Caco-2 (cell line): ENCODE results near the gene ARHGDIA. TPM values are rescaled to one million over a fixed set of nuclear protein-coding genes. Genes with fewer than 3 reads are reported as not detected.
A peak's percentile ranks its signal among the peaks of the same experiment; 100 is the strongest.

Source experiments
- BruUV-seq: library from RNA; stranded (reverse); fragments of 400-500 nt; replicated peaks from 2 replicates; lab custom pipeline; 2021; lab: Mats Ljungman, UMichigan
- CTCF ChIA-PET: fragments of 300-600 bp; sonication (Branson Sonifier 250); formaldehyde crosslinking; loops from one replicate; lab custom pipeline; 2022; ENCODE audit warnings: antibody characterized with exemption; lab: Charles Lee
- POLR2A ChIA-PET: fragments of 300-600 bp; sonication (Branson Sonifier 250); formaldehyde crosslinking; loops from one replicate; lab custom pipeline; 2022; ENCODE audit warnings: antibody characterized with exemption; lab: Charles Lee
- DNase-seq, 2 experiments: peaks; one replicate each; pipeline versions ENCODE4 v3.0.0 to v3.0.0-alpha.2; 2020 to 2022
- H3K27me3 ChIP-seq: replicated peaks from 2 replicates; pipeline ENCODE4 v1.6.0; 2011; ENCODE audit warnings: low read length; ENCODE audit not compliant: control insufficient read depth, insufficient read depth
- H3K36me3 ChIP-seq: 2 replicates; pipeline ENCODE4 v1.5.1; 2011; ENCODE audit warnings: low read length; ENCODE audit not compliant: control insufficient read depth, insufficient read depth
- H3K4me1 ChIP-seq: fragments of 250-450 bp; sonication (Bioruptor Pico); 2 replicates; pipeline ENCODE4 v1.5.1; 2020; ENCODE audit warnings: mild to moderate bottlenecking
- H3K4me3 ChIP-seq: 2 replicates; pipeline ENCODE4 v1.5.1; 2011; ENCODE audit warnings: low read depth, mild to moderate bottlenecking, control low read depth, low read length
- H3K9me3 ChIP-seq: fragments of 250-450 bp; sonication (Bioruptor Pico); 2 replicates; pipeline ENCODE4 v1.5.1; 2020; ENCODE audit warnings: mild to moderate bottlenecking, moderate library complexity
- H3K27ac Mint-ChIP-seq: one replicate; pipeline ENCODE4 v1.8.0; 2022; ENCODE audit warnings: mixed read lengths; ENCODE audit not compliant: unreplicated experiment
- H3K27me3 Mint-ChIP-seq: one replicate; pipeline ENCODE4 v1.8.0; 2022; ENCODE audit warnings: mixed read lengths; ENCODE audit not compliant: insufficient read depth, unreplicated experiment
- H3K36me3 Mint-ChIP-seq: one replicate; pipeline ENCODE4 v1.8.0; 2022; ENCODE audit warnings: mild to moderate bottlenecking, mixed read lengths; ENCODE audit not compliant: insufficient read depth, unreplicated experiment
- H3K4me1 Mint-ChIP-seq: one replicate; pipeline ENCODE4 v1.8.0; 2022; ENCODE audit warnings: low read depth, mixed read lengths; ENCODE audit not compliant: unreplicated experiment
- H3K4me3 Mint-ChIP-seq: one replicate; pipeline ENCODE4 v1.8.0; 2022; ENCODE audit warnings: mild to moderate bottlenecking, moderate library complexity, mixed read lengths; ENCODE audit not compliant: unreplicated experiment
- H3K9me3 Mint-ChIP-seq: one replicate; pipeline ENCODE4 v1.8.0; 2022; ENCODE audit warnings: mixed read lengths; ENCODE audit not compliant: unreplicated experiment
- CTCF ChIP-seq, 2 experiments: fragments of 200-600 bp in 1 of 2; IDR thresholded peaks; 1 replicate in 1 of 2; 2 replicates in 1 of 2; pipeline versions ENCODE4 v1.5.1 to v1.8.0; 2011 to 2022; ENCODE audit warnings: antibody characterized with exemption in 1 of 2, control low read depth in 1 of 2, inconsistent platforms in 1 of 2, low read depth in 1 of 2, low read length in 1 of 2, mild to moderate bottlenecking in 1 of 2, moderate library complexity in 1 of 2; ENCODE audit not compliant: insufficient read depth in 1 of 2, severe bottlenecking in 1 of 2, unreplicated experiment in 1 of 2
- intact Hi-C: fragments of 100-400 bp; cut with micrococcal nuclease; formaldehyde crosslinking; loops from one replicate; pipeline ENCODE4 v1.10.0; 2022; ENCODE audit not compliant: unreplicated experiment
- total RNA-seq: library from RNA; stranded (reverse); gene quantifications from 2 replicates; pipeline ENCODE4 v1.2.3, GENCODE V29; 2022

Gene ARHGDIA
- total RNA-seq, 1 experiment from 2014 or later = 253 TPM

GRCh38 chr17:81833160-81833920 is 37.8 kb downstream of the ARHGDIA start, which contains the start of gene MCRIP1:
Gene MCRIP1 (minus strand): TSS chr17:81833291. CDS start chr17:81824506, 8,785 bp downstream.
- peak within 1 kb of the TSS; percentile 92 for H3K27ac Mint-ChIP-seq
- Histone ChIP-seq H3K9me3 (no peaks in the 10 kb centered on the region), H3K27me3 (no peaks in the 10 kb centered on the region), H3K4me1 (peaks cover 29% of the 10 kb centered on the region), H3K4me3 (peak within 1 kb of the TSS; percentile 85), H3K36me3 (no peaks in the 10 kb centered on the region; the same call in 1 of the 2 replicates)
- POLR2A ChIA-PET = interaction anchor here (0.5 to 1.9 kb wide), 13 partner anchors 25 to 197 kb away, joined by 3 to 12 read pairs (median 5); partner anchors contain the start of genes ARL16, HGS, MRPL12 and P4HB
- CTCF ChIA-PET = interaction anchor here (0.8 to 1.5 kb wide), 4 partner anchors 11 to 126 kb away, joined by 3 to 5 read pairs (median 3); no protein-coding TSS in a partner anchor
- intact Hi-C loops = loop anchor here (1.0 kb wide), 1 partner anchor 27 kb away; the partner anchor contains the start of gene P4HB
- peaks cover 20% of the 10 kb centered on the region for H3K4me1 Mint-ChIP-seq
- BruUV-seq = TSS peak; percentile 82
- H3K27me3 Mint-ChIP-seq = no peaks in the 10 kb centered on the region
- H3K9me3 Mint-ChIP-seq = no peaks in the 10 kb centered on the region
- peak; percentile 96 to 99 for DNase-seq
- peak within 1 kb of the TSS; percentile 90 for H3K4me3 Mint-ChIP-seq
- peaks cover 21% of the 10 kb centered on the region for H3K36me3 Mint-ChIP-seq
- TF ChIP-seq CTCF (IDR thresholded peaks at IDR 0.05; ENCODE audit: insufficient read depth in 1 of 2, low read depth in 1 of 2, low read length in 1 of 2, severe bottlenecking in 1 of 2, unreplicated experiment in 1 of 2) = no peak

DNA sequence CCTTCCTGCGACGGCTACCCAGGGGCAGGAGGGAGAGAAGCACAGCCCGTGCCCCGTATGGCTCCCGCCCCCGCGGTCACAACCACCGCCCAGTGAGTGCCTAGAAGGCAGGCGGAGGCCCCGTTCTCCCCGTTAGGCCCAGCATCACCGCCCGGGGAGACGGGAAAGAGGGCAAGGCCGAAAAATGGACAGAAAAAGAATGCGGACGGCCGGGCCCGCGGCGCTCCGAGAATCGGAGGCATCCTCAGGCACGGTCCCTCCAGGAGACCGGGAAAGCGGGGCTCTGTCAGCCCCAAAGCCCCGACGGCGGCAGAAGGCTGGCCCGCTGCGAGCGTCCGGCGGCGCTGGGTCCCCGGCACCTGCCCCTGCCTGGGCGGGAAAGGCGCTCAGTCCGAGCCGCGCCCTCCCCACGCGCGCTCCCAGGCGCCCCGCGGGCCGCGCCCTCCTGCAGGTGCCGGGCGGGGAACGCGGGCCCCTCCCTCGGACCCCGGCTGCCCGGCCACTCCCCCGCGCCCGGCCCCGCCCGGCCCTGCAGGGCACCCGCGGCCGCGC is 38.5 kb downstream of the ARHGDIA start:
- H3K27me3 ChIP-seq = no peaks in the 10 kb centered on the region
- Mint-ChIP-seq H3K4me3 (peak overlapping the region; percentile 90), H3K27me3 (no peaks in the 10 kb centered on the region), H3K27ac (peak overlapping the region; percentile 82), H3K36me3 (peaks cover 21% of the 10 kb centered on the region), H3K4me1 (peaks cover 22% of the 10 kb centered on the region), H3K9me3 (no peaks in the 10 kb centered on the region)
- no peak for TF ChIP-seq CTCF (IDR thresholded peaks at IDR 0.05; ENCODE audit: insufficient read depth in 1 of 2, low read depth in 1 of 2, low read length in 1 of 2, severe bottlenecking in 1 of 2, unreplicated experiment in 1 of 2)
- H3K36me3 ChIP-seq = no peaks in the 10 kb centered on the region; the same call in 1 of the 2 replicates
- intact Hi-C loops = loop anchor here (1.0 kb wide), 1 partner anchor 28 kb away; the partner anchor contains the start of gene P4HB
- no peaks in the 10 kb centered on the region for H3K9me3 ChIP-seq
- peaks cover 24% of the 10 kb centered on the region for H3K4me1 ChIP-seq
- BruUV-seq = no TSS peak
- CTCF ChIA-PET = interaction anchor here (1.1 to 1.5 kb wide), 2 partner anchors 10 to 127 kb away, joined by 3 to 5 read pairs; no protein-coding TSS in a partner anchor
- DNase-seq = no peak
- POLR2A ChIA-PET = interaction anchor here (0.5 to 1.9 kb wide), 9 partner anchors 26 to 198 kb away, joined by 3 to 12 read pairs (median 5); partner anchors contain the start of genes ARL16, HGS, MRPL12 and P4HB
- H3K4me3 ChIP-seq = peak overlapping the region; percentile 85
